Effector memory CD4-positive, alpha-beta T cell (primary cell): ENCODE results near the gene TUBG2.
"Not testable (repeated sequence)": the region's sequence is repeated elsewhere in the genome, so short reads cannot be mapped to it uniquely, and the experiment has no call there.

Source experiments
- DNase-seq, 3 donors: peaks; one replicate each; pipeline ENCODE4 v3.0.0-alpha.2; 2020
- H3K27ac ChIP-seq: 2 replicates; pipeline ENCODE4 v1.7.0; 2013; ENCODE audit warnings: mild to moderate bottlenecking, low read length, moderate library complexity; ENCODE audit not compliant: insufficient read depth, poor library complexity, severe bottlenecking
- H3K27me3 ChIP-seq: replicated peaks from 2 replicates; pipeline ENCODE4 v1.7.0; 2013; ENCODE audit warnings: mild to moderate bottlenecking, low read length; ENCODE audit not compliant: insufficient read depth, control insufficient read depth, poor library complexity, severe bottlenecking
- H3K36me3 ChIP-seq: 2 replicates; pipeline ENCODE4 v1.7.0; 2013; ENCODE audit warnings: mild to moderate bottlenecking, low read length, moderate library complexity; ENCODE audit not compliant: control insufficient read depth, insufficient read depth
- H3K4me1 ChIP-seq: 2 replicates; pipeline ENCODE4 v1.7.0; 2013; ENCODE audit warnings: low read length, mild to moderate bottlenecking; ENCODE audit not compliant: control insufficient read depth, insufficient read depth, poor library complexity, severe bottlenecking
- H3K4me3 ChIP-seq: 2 replicates; pipeline ENCODE4 v1.7.0; 2013; ENCODE audit warnings: low read length, low read depth, mild to moderate bottlenecking; ENCODE audit not compliant: insufficient read depth, poor library complexity, severe bottlenecking
- H3K9me3 ChIP-seq: 2 replicates; pipeline ENCODE4 v1.7.0; 2013; ENCODE audit warnings: mild to moderate bottlenecking, low read length, moderate library complexity; ENCODE audit not compliant: control insufficient read depth
- total RNA-seq, 3 donors: gene quantifications; one replicate each; lab custom pipeline; 2026; lab: John Stamatoyannopoulos, UW

TUBG2 gene
- 7.3 to 11.6 (median 9.1) reads per million in 3 donors for total RNA-seq

GRCh38 chr17:42659079-42659931 lies at the start of gene TUBG2:
Gene TUBG2 (plus strand): TSS chr17:42659284. CDS start chr17:42659504, 220 bp downstream.
- Histone ChIP-seq H3K27me3 (no peaks in the 10 kb centered on the region), H3K36me3 (no peaks in the 10 kb centered on the region), H3K9me3 (no peaks in the 10 kb centered on the region), H3K4me1 (no peaks in the 10 kb centered on the region), H3K4me3 (peak within 1 kb of the TSS; percentile 63), H3K27ac (peak within 1 kb of the TSS; percentile 33)
- DNase-seq, result peak; percentile 51 to 58 (median 55)

- peak in 1 of 3 donors; percentile 0 for DNase-seq
- Histone ChIP-seq H3K4me3 (peak overlapping the region; percentile 77), H3K27ac (peak overlapping the region; percentile 72), H3K4me1 (peaks cover 20% of the 10 kb centered on the region), H3K36me3 (peaks cover 23% of the 10 kb centered on the region)
- H3K9me3 ChIP-seq, H3K27me3 ChIP-seq: not testable (repeated sequence)
Measured at GRCh38 chr17:42609814-42610801, 49.0 kb upstream of the TUBG2 start.

GRCh38 chr17:42612013-42612412 lies 47.1 kb upstream of the TUBG2 start:
- H3K4me1 ChIP-seq, result peaks cover 9% of the 10 kb centered on the region
- no peak for DNase-seq
- H3K27me3 ChIP-seq, result no peaks in the 10 kb centered on the region

GRCh38 chr17:42613699-42614295 lies 45.3 kb upstream of the TUBG2 start:
- H3K4me3 ChIP-seq, result no peak overlapping the region

More at GRCh38 chr17:42612013-42612412, 47.1 kb upstream of the TUBG2 start:
- Histone ChIP-seq H3K9me3 (no peaks in the 10 kb centered on the region), H3K27ac (no peak overlapping the region), H3K36me3 (peaks cover 29% of the 10 kb centered on the region), H3K4me3 (no peak overlapping the region)

GRCh38 chr17:42617956-42618431 lies 41.1 kb upstream of the TUBG2 start:
- DNase-seq, result no peak
- Histone ChIP-seq H3K27ac (no peak overlapping the region), H3K36me3 (peaks cover 23% of the 10 kb centered on the region), H3K4me3 (no peak overlapping the region), H3K27me3 (no peaks in the 10 kb centered on the region), H3K4me1 (no peaks in the 10 kb centered on the region), H3K9me3 (no peaks in the 10 kb centered on the region)

More at GRCh38 chr17:42613699-42614295, 45.3 kb upstream of the TUBG2 start:
- Histone ChIP-seq H3K4me1 (peaks cover 3% of the 10 kb centered on the region), H3K27me3 (no peaks in the 10 kb centered on the region), H3K36me3 (peaks cover 29% of the 10 kb centered on the region), H3K9me3 (no peaks in the 10 kb centered on the region), H3K27ac (no peak overlapping the region)
- DNase-seq, result no peak

GRCh38 chr17:42618442-42619150 lies 40.5 kb upstream of the TUBG2 start:
- no peaks in the 10 kb centered on the region for H3K4me1 ChIP-seq
- H3K4me3 ChIP-seq, result no peak overlapping the region
- no peaks in the 10 kb centered on the region for H3K27me3 ChIP-seq
- no peak for DNase-seq
- H3K9me3 ChIP-seq, result no peaks in the 10 kb centered on the region
- H3K36me3 ChIP-seq, result peaks cover 20% of the 10 kb centered on the region
- H3K27ac ChIP-seq, result no peak overlapping the region

- H3K4me3 ChIP-seq, H3K27me3 ChIP-seq, DNase-seq, H3K9me3 ChIP-seq, H3K27ac ChIP-seq, H3K4me1 ChIP-seq, H3K36me3 ChIP-seq: not testable (repeated sequence)
Measured at GRCh38 chr17:42621987-42622386, 37.1 kb upstream of the TUBG2 start.

GRCh38 chr17:42623271-42623670 lies 35.8 kb upstream of the TUBG2 start:
- no peak overlapping the region for H3K4me3 ChIP-seq
- no peak for DNase-seq

More at GRCh38 chr17:42623271-42623670, 35.8 kb upstream of the TUBG2 start:
- no peaks in the 10 kb centered on the region for H3K9me3 ChIP-seq
- no peaks in the 10 kb centered on the region for H3K4me1 ChIP-seq
- H3K27me3 ChIP-seq, result no peaks in the 10 kb centered on the region
- H3K27ac ChIP-seq, result no peak overlapping the region
- no peaks in the 10 kb centered on the region for H3K36me3 ChIP-seq
